Measurements from ENCODE around the gene IGSF21.

- TF ChIP-seq CTCF (IDR thresholded peaks at IDR 0.05; ENCODE audit: low read depth, low read length): no peak
- no peak for TF ChIP-seq EZH2phosphoT487 (IDR thresholded peaks at IDR 0.05; ENCODE audit: low read depth)
Measured at GRCh38 chr1:18264450-18265039, 156.9 kb downstream of the IGSF21 start.

Data from OCI-LY3 (cell line).